ENCODE results near the gene TRIP11.

TRIP11 gene

DNA sequence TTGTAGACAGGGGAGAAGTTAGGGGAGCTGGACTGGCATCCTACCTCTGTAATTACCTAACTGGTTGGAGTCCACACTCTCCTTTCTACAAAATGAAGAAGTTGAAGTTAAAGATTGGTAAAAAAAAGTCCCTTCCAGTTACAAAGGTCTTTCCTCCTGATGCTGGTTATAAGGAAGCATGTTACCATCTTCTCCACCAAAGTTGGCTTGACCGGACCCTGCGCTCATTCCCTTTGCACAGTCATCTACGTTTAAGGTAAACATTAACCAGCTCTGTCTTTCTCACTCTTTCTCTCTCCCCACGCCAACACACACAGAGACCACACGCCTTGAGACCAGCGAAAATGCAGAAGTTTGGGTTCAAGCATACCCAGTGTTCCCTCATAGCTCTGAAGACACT lies 104.3 kb downstream of the TRIP11 start:
- Histone ChIP-seq H3K36me3 (ENCODE audit: insufficient read depth, insufficient read length, low read length) (no peaks in the 10 kb centered on the region), H3K9ac (ENCODE audit: insufficient read length, low read depth) (no peak overlapping the region), H3K4me1 (ENCODE audit: insufficient read depth, insufficient read length) (no peaks in the 10 kb centered on the region), H3K4me3 (ENCODE audit: insufficient read length, low read depth) (no peak overlapping the region), H3K9me3 (ENCODE audit: insufficient read depth, low read length) (no peaks in the 10 kb centered on the region), H3K27me3 (ENCODE audit: insufficient read depth, insufficient read length) (no peaks in the 10 kb centered on the region)
- no peak for DNase-seq (ENCODE audit: low read depth, low spot score)
- TF ChIP-seq YY1 (IDR thresholded peaks at IDR 0.05; ENCODE audit: insufficient read depth, insufficient read length) (no peak), ZNF274 (IDR thresholded peaks at IDR 0.05; ENCODE audit: low read depth, low read length) (no peak), SUZ12 (IDR thresholded peaks at IDR 0.05; ENCODE audit: extremely low read depth, insufficient read depth, insufficient read length) (no peak)

GRCh38 chr14:91934554-91935285 lies 105.1 kb downstream of the TRIP11 start:
- DNase-seq (ENCODE audit: low read depth, low spot score) = no peak
- TF ChIP-seq YY1 (IDR thresholded peaks at IDR 0.05; ENCODE audit: insufficient read depth, insufficient read length) (no peak), ZNF274 (IDR thresholded peaks at IDR 0.05; ENCODE audit: low read depth, low read length) (no peak), SUZ12 (IDR thresholded peaks at IDR 0.05; ENCODE audit: extremely low read depth, insufficient read depth, insufficient read length) (no peak)
- no peak overlapping the region for H3K9ac ChIP-seq (ENCODE audit: insufficient read length, low read depth)
- no peak overlapping the region for H3K4me3 ChIP-seq (ENCODE audit: insufficient read length, low read depth)
- H3K4me1 ChIP-seq (ENCODE audit: insufficient read depth, insufficient read length) = peaks cover 2% of the 10 kb centered on the region
- H3K9me3 ChIP-seq (ENCODE audit: insufficient read depth, low read length) = no peaks in the 10 kb centered on the region
- no peaks in the 10 kb centered on the region for H3K27me3 ChIP-seq (ENCODE audit: insufficient read depth, insufficient read length)
- no peaks in the 10 kb centered on the region for H3K36me3 ChIP-seq (ENCODE audit: insufficient read depth, insufficient read length, low read length)

- Histone ChIP-seq H3K4me3 (ENCODE audit: insufficient read length, low read depth) (no peak overlapping the region), H3K9ac (ENCODE audit: insufficient read length, low read depth) (no peak overlapping the region), H3K4me1 (ENCODE audit: insufficient read depth, insufficient read length) (peaks cover 2% of the 10 kb centered on the region), H3K9me3 (ENCODE audit: insufficient read depth, low read length) (no peaks in the 10 kb centered on the region), H3K27me3 (ENCODE audit: insufficient read depth, insufficient read length) (no peaks in the 10 kb centered on the region), H3K36me3 (ENCODE audit: insufficient read depth, insufficient read length, low read length) (no peaks in the 10 kb centered on the region)
- no peak for TF ChIP-seq YY1 (IDR thresholded peaks at IDR 0.05; ENCODE audit: insufficient read depth, insufficient read length)
- no peak for TF ChIP-seq ZNF274 (IDR thresholded peaks at IDR 0.05; ENCODE audit: low read depth, low read length)
- TF ChIP-seq SUZ12 (IDR thresholded peaks at IDR 0.05; ENCODE audit: extremely low read depth, insufficient read depth, insufficient read length) = no peak
- DNase-seq (ENCODE audit: low read depth, low spot score) = no peak
These were observed 108.3 kb downstream of the TRIP11 start for GRCh38 chr14:91931478-91932088.

DNA sequence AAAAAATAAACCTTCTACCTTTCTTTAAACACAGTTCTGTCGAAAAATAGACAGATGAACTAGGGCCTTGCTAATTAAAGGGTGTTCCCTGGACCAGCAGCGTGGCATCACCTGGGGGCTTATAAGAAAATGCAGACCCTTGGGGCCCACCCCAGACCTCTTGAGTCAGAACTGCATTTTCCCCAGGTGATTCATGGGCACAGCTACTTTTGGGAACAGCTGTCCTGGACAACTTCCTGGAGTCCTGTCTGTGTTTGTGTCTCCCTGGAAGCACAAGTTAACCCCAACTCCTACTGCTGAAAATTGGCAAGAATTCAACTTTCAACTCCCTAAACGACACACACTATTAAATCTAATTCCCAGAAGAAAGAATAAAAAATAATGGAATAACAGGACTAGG lies 110.2 kb downstream of the TRIP11 start:
- no peak for TF ChIP-seq SUZ12 (IDR thresholded peaks at IDR 0.05; ENCODE audit: extremely low read depth, insufficient read depth, insufficient read length)
- no peak overlapping the region for H3K4me3 ChIP-seq (ENCODE audit: insufficient read length, low read depth)
- H3K27me3 ChIP-seq (ENCODE audit: insufficient read depth, insufficient read length) = no peaks in the 10 kb centered on the region
- H3K9ac ChIP-seq (ENCODE audit: insufficient read length, low read depth) = no peak overlapping the region
- peaks cover 5% of the 10 kb centered on the region for H3K4me1 ChIP-seq (ENCODE audit: insufficient read depth, insufficient read length)
- no peaks in the 10 kb centered on the region for H3K9me3 ChIP-seq (ENCODE audit: insufficient read depth, low read length)
- DNase-seq (ENCODE audit: low read depth, low spot score) = no peak
- no peaks in the 10 kb centered on the region for H3K36me3 ChIP-seq (ENCODE audit: insufficient read depth, insufficient read length, low read length)

- Histone ChIP-seq H3K27me3 (ENCODE audit: insufficient read depth, insufficient read length) (no peaks in the 10 kb centered on the region), H3K4me3 (ENCODE audit: insufficient read length, low read depth) (no peak overlapping the region), H3K9me3 (ENCODE audit: insufficient read depth, low read length) (no peaks in the 10 kb centered on the region), H3K4me1 (ENCODE audit: insufficient read depth, insufficient read length) (peaks cover 5% of the 10 kb centered on the region), H3K9ac (ENCODE audit: insufficient read length, low read depth) (no peak overlapping the region), H3K36me3 (ENCODE audit: insufficient read depth, insufficient read length, low read length) (no peaks in the 10 kb centered on the region)
- TF ChIP-seq ZNF274 (IDR thresholded peaks at IDR 0.05; ENCODE audit: low read depth, low read length) = no peak
- no peak for TF ChIP-seq YY1 (IDR thresholded peaks at IDR 0.05; ENCODE audit: insufficient read depth, insufficient read length)
- no peak for TF ChIP-seq SUZ12 (IDR thresholded peaks at IDR 0.05; ENCODE audit: extremely low read depth, insufficient read depth, insufficient read length)
- no peak for DNase-seq (ENCODE audit: low read depth, low spot score)
These were observed 112.1 kb downstream of the TRIP11 start for GRCh38 chr14:91927800-91928199.

- no peak overlapping the region for H3K4me3 ChIP-seq (ENCODE audit: insufficient read length, low read depth)
- no peaks in the 10 kb centered on the region for H3K27me3 ChIP-seq (ENCODE audit: insufficient read depth, insufficient read length)
- TF ChIP-seq SUZ12 (IDR thresholded peaks at IDR 0.05; ENCODE audit: extremely low read depth, insufficient read depth, insufficient read length) = no peak
- no peak for TF ChIP-seq YY1 (IDR thresholded peaks at IDR 0.05; ENCODE audit: insufficient read depth, insufficient read length)
- no peaks in the 10 kb centered on the region for H3K36me3 ChIP-seq (ENCODE audit: insufficient read depth, insufficient read length, low read length)
- no peak overlapping the region for H3K9ac ChIP-seq (ENCODE audit: insufficient read length, low read depth)
- peaks cover 5% of the 10 kb centered on the region for H3K4me1 ChIP-seq (ENCODE audit: insufficient read depth, insufficient read length)
- H3K9me3 ChIP-seq (ENCODE audit: insufficient read depth, low read length) = no peaks in the 10 kb centered on the region
- DNase-seq (ENCODE audit: low read depth, low spot score) = no peak
These were observed 112.7 kb downstream of the TRIP11 start for GRCh38 chr14:91927191-91927590.

- Histone ChIP-seq H3K9me3 (ENCODE audit: insufficient read depth, low read length) (no peaks in the 10 kb centered on the region), H3K4me1 (ENCODE audit: insufficient read depth, insufficient read length) (peaks cover 5% of the 10 kb centered on the region), H3K4me3 (ENCODE audit: insufficient read length, low read depth) (no peak overlapping the region), H3K9ac (ENCODE audit: insufficient read length, low read depth) (no peak overlapping the region), H3K36me3 (ENCODE audit: insufficient read depth, insufficient read length, low read length) (no peaks in the 10 kb centered on the region), H3K27me3 (ENCODE audit: insufficient read depth, insufficient read length) (no peaks in the 10 kb centered on the region)
- TF ChIP-seq YY1 (IDR thresholded peaks at IDR 0.05; ENCODE audit: insufficient read depth, insufficient read length) = no peak
- no peak for TF ChIP-seq ZNF274 (IDR thresholded peaks at IDR 0.05; ENCODE audit: low read depth, low read length)
- TF ChIP-seq SUZ12 (IDR thresholded peaks at IDR 0.05; ENCODE audit: extremely low read depth, insufficient read depth, insufficient read length) = no peak
- no peak for DNase-seq (ENCODE audit: low read depth, low spot score)
These were observed 113.5 kb downstream of the TRIP11 start for GRCh38 chr14:91926131-91926890.
